HG02973 (cell line): ENCODE data around the gene TMEM60.
"Not testable (repeated sequence)": the region's sequence is repeated elsewhere in the genome, so short reads cannot be mapped to it uniquely, and the experiment has no call there.

ENCODE experiments used
- ATAC-seq: cut with Tn5 transposase; IDR thresholded peaks from one replicate; pipeline ENCODE4 v1.9.1; 2021; ENCODE audit warnings: moderate library complexity; ENCODE audit not compliant: unreplicated experiment

The TMEM60 gene

GRCh38 chr7:77798394-77799077 lies at the start of gene TMEM60, which contains the start of gene PHTF2:
TMEM60 (minus strand) TSS chr7:77798434; CDS start chr7:77794373, 4,061 bp downstream.
PHTF2 (plus strand) TSS chr7:77798773.
- peak; percentile 87 for ATAC-seq

DNA sequence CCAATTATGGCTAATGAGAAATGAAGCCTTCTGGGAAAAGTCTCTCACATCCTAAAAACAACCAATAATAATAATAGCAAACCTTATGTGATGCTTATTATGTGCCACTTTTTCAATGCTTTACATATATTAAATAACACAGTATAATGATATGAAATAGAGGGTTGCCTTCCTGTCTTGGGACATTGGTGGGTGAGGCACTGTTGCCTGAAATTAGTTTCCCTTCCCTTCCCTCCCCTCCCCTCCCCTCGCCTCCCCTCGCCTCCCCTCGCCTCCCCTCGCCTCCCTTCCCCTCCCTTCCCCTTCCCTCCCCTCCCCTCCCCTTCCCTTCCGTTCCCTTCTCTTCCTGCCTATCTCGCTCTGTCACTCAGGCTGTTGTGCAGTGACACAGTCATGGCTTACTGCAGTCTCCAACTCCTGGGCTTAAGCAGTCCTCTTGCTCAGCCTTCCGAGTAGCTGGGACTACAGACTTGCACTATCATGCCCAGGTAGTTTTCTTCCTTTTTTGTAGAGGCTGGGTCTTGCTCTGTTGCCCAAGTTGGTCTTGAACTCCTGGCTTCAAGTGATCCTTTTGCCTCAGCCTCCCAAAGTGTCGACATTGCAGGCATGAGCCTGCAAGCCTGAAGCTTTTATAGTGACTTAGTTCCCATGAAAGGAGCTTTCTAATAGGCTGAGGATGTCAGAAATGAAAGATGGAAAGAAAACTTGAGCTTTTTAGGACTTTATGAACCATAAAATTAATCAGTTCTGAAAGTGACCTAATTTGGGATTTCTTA lies 48.3 kb upstream of the TMEM60 start:
- no peak for ATAC-seq

DNA sequence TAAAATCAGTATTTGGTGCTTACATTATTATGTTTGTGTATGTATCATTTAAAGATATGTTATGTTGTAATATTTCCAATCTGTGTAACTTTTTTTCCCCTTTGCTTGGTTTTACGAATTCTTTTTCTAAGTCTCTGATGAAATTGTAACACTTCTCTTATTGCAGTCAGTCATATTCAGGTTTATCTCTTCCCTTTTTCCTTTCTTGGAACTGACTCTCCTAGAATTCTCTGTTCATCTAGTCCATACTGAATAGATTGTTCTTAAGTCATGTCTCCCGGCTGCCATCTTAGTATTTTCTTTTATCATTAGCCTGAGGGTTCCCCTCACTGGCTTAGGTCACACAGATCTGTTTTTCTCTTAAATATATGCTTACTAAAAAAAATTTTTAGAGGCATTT lies 45.0 kb upstream of the TMEM60 start:
- no peak for ATAC-seq

DNA sequence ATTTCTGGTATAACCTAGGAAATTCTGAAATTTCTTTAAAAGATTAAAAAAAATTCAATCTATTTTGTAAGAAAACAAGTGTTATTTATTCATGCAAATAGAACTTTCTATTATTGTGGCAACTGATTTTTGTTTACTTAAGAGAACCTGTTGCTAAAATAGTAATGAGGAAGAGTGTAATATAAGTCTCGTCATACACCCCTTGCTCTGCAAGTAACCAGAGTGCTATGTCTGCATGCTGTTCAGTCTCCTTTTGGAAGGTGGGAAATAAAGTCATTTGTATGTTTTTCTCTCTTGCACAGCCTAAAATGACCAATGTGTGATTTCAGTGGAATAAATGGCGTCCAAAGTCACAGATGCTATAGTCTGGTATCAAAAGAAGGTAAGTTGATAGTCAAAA lies 41.7 kb upstream of the TMEM60 start:
- ATAC-seq, result no peak

- no peak for ATAC-seq
Measured at GRCh38 chr7:77838929-77839491, 40.8 kb upstream of the TMEM60 start.

- ATAC-seq, result no peak
Measured at GRCh38 chr7:77837966-77838365, 39.7 kb upstream of the TMEM60 start.

DNA sequence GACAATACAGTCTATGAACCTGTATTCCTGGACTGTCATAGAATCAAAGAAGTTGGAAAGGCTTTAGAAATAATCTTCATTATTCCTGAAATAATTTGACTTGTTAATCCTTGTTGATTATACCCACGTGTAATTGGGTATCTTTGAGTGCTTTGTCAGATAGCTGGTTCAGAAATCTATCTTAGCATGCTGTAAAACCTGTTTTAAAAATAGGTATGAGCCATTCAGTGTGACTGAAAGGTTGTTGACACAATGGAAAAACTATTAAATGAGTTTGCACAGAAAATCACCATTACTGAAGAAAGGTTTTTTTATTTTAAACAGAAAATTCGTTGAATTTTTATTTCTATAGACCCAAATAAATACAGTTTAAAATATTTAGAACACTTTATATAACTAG lies 39.0 kb upstream of the TMEM60 start:
- ATAC-seq, result no peak

- not testable (repeated sequence) for ATAC-seq
Measured at GRCh38 chr7:77836425-77836824, 38.2 kb upstream of the TMEM60 start.

DNA sequence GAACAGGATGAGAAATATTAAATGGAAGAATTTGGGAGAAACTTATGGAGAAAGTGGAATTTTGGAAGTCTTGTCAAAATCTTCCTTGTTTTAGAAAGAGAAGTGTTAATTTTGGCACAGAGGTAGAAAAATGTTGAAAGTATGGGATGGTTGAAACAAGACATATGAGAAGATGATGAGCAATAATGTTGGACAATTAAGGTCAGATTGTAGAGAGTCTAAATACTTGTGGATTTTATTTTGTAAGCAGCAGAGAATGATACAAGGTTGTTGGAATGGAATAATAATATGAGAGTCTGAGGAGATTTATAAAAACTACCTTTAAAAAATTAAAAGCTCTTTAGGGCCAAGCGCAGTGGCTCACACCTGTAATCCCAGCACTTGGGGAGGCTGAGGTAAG lies 34.9 kb upstream of the TMEM60 start:
- ATAC-seq, result no peak

GRCh38 chr7:77831953-77832352 lies 33.7 kb upstream of the TMEM60 start:
- ATAC-seq, result no peak

DNA sequence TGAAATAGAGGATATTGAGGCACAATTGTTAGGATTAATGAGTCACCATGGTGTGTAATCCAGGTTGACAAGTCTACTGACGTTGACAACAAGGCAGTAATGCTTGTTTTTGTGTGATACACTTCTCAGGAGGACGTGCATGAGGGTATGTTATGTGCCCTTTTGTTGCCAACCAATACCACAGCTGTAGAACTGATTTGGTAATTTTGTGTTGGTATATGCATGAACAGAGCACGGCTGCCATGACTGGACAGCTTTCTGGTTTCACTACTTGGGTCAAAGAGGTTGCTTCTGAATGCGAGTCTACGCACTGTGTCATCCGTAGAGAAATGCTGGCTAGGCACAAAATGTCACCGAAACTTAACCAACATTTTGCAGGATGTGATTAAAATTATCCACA lies 33.2 kb upstream of the TMEM60 start:
- no peak for ATAC-seq

DNA sequence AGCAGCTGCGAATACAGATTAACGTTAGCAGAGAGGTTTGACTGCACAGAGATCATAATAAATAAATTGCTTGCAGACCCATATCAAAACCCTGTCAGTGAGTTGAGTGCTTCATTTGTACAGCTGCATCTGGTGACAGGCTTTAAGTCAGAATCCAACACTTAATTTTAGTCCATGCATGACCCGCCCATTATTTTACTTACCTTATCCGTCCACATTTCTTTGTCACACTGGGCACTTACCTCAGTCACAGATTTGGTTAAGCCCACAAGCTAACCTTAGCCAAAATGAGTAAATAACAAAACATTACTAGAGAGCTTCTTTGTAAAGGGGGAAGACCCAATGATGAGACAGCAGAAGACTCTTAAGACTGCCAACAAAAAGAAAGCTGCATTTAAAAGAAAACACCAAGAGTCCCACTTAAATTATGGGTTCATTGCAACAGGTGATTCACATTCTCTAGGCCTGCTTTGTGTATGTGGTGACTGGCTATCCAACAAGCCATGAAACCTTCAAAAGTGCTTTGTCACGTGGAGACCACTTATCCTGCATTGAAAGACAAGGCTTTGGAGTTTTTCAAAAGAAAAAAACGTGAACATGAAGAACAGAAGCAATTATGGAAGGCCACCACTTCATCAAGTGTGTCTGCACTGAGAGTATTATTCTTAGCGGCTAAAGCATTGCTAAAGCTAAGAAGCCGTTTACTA lies 32.6 kb upstream of the TMEM60 start:
- ATAC-seq, result no peak

DNA sequence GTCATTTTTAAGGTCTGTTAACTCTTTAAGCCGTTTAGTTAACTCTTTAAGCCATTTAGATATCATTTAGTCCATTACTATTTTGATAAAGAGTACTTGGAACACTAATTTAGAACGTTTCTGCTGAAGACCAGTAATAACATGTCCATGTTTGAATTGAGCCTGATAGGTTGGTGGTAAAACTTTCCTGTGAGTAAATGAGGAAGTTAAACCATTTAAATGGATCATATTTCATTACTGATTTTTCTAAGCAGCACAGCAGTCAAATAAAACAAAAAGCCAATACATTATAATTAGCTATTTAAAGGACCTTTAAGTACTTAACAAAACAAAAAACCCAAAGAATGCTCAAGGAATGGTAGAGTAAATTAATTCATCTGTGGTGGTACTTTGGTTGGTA lies 29.8 kb upstream of the TMEM60 start:
- no peak for ATAC-seq

DNA sequence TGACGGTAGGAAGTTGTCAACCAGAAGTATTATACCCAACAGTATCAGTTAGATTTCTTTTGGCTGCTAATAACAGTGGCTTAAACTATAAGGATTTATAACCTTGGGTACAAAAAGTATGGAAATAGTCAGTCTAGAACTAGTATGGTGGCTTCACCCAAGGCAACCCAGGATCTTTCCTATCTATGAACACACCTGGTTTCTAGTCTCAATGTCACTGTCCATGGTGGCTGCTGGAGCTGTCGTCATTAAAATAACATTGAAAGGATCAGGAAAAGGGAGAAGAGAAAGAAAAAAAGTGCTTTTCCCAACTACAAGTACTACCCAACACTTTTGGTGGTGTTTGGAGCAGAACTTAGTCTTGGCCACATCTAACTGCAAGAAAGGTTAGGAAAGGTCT lies 28.1 kb upstream of the TMEM60 start:
- ATAC-seq, result no peak

- ATAC-seq, result no peak
Measured at GRCh38 chr7:77825131-77825530, 26.9 kb upstream of the TMEM60 start.

DNA sequence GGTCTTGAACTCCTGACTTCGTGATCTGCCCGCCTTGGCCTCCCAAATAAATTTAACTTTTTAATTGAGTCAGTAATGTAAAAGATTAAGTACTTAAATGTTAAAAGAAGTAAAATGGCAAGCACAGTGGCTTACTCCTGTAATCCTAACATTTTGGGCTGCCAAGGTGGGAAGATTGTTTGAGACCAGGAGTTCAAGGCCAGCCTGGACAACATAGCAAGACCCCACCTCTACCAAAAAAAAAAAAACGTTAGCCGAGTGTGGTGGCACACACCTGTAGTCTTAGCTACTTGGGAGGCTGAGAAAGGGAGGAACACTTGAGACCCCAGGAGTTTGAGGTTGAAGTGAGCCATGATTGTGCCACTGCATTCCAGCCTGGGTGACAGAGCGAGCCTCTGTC lies 26.4 kb upstream of the TMEM60 start:
- no peak for ATAC-seq

DNA sequence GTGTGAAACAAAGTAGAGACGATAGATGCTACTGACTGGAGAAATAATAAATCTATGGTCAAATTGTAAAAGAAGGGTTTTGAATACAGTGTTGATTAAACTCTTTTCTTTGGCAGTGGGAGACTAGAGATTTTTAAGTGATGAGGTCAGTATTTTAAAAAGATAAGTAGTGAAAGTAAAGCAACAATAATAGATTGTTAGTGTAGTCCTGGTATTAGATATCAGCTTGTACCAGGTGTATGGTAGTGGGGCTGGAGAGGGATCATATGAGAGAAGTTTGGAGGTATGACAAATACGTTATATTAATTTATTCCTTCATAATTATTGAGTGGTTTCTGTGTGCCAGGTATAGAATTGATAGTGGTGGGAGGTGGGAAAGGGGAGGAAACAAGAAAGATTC lies 25.6 kb upstream of the TMEM60 start:
- ATAC-seq, result peak; percentile 44

- no peak for ATAC-seq
Measured at GRCh38 chr7:77822269-77822668, 24.0 kb upstream of the TMEM60 start.

DNA sequence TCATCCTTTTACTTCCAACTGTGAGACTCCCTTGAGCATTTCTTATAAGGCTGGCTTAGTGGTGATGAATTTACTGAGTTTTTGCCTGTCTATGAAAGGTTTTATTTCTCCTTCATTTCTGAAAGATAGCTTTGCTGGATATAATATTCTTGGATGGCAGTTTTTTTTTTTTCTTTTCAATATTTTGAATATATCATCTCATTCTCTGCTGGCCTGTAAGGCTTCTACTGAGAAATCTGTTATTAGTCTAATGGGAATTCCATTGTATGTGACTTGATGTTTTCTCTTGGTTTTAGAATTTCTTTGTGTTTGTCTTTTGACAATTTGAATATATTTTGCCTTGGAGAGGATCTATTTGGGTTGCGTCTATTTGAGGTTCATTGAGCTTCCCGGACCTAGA lies 22.7 kb upstream of the TMEM60 start:
- ATAC-seq, result no peak

GRCh38 chr7:77819021-77819420 lies 20.8 kb upstream of the TMEM60 start:
- ATAC-seq, result no peak

DNA sequence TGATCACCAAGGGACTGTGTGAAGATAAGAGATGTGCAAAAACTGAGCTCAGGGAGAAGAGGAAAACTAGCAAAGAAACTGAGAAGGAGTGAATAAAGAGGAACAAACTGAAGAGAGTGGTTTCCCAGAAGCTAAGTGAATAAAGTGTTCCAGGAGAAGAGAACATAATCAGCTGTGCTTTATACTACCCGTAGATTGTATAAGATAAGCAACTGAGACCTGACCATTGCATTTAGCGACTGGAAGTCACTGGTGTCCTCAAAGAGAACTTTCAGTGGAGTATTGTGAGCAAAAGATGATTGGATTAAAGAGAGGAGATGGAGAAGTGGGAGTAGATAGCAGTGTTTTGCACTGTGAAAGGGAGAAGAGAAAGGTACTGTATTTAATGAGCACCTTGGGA lies 14.9 kb upstream of the TMEM60 start:
- no peak for ATAC-seq

DNA sequence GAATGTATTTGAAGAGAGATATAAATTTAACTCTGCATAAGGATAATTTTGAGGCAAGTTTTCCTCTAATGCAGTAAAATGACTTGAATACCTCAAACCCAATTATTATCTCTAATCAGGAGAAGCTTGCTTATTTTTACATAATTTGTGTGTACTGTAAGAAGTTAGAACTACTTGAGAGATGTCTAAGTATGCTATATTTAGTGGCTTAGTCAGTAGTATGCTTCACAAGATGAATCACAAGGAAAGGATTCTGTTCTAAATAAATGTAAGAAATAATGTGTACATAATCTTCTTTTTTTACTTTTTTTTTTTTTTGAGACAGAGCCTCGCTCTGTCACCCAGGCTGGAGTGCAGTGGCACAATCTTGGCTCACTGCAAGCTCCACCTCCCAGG lies 14.1 kb upstream of the TMEM60 start:
- ATAC-seq, result no peak
